Measurements from ENCODE around the gene RABGAP1L.
"Not testable (repeated sequence)": the region's sequence is repeated elsewhere in the genome, so short reads cannot be mapped to it uniquely, and the experiment has no call there.

Gene RABGAP1L

GRCh38 chr1:174326278-174326677 lies 167.0 kb downstream of the RABGAP1L start:
- Histone ChIP-seq H3K4me1 (ENCODE audit: control extremely low read depth in 1 of 4, control insufficient read depth in 4 of 4, insufficient read depth in 4 of 4, low read length in 3 of 4) (peaks cover 0 to 20% (median 10%) of the 10 kb centered on the region in 4 experiments), H3K27ac (ENCODE audit: insufficient read depth in 1 of 2, low read depth in 1 of 2, low read length in 2 of 2, poor library complexity in 1 of 2, severe bottlenecking in 2 of 2) (no peak overlapping the region), H3K9me3 (ENCODE audit: control extremely low read depth in 1 of 5, control insufficient read depth in 4 of 5, insufficient read depth in 2 of 5, low read depth in 1 of 5, low read length in 4 of 5) (peaks cover 6 to 40% (median 18%) of the 10 kb centered on the region in 5 experiments), H3K4me3 (ENCODE audit: control insufficient read depth in 1 of 7, extremely low read depth in 1 of 7, insufficient read depth in 4 of 7, low read depth in 2 of 7, low read length in 6 of 7) (no peak overlapping the region), H3K27me3 (replicated peaks in 2 of 5; ENCODE audit: control insufficient read depth in 4 of 5, insufficient read depth in 5 of 5, low read length in 4 of 5) (no peaks in the 10 kb centered on the region), H3K36me3 (ENCODE audit: control insufficient read depth in 4 of 4, insufficient read depth in 4 of 4, low read length in 3 of 4) (peaks cover 0 to 15% (median 5%) of the 10 kb centered on the region in 4 experiments)
- ChIA-PET POLR2A (no interaction called here), CTCF (no interaction called here)
- 96% methylated on average over 2 of the region's 3 CpGs for WGBS (ENCODE audit: insufficient coverage)
- DNase-seq, result no peak

GRCh38 chr1:174333437-174333836 lies 174.1 kb downstream of the RABGAP1L start:
- H3K4me1 ChIP-seq (ENCODE audit: control extremely low read depth in 1 of 4, control insufficient read depth in 4 of 4, insufficient read depth in 4 of 4, low read length in 3 of 4), result no peaks in the 10 kb centered on the region
- H3K27me3 ChIP-seq (replicated peaks in 2 of 5; ENCODE audit: control insufficient read depth in 4 of 5, insufficient read depth in 5 of 5, low read length in 4 of 5), result no peaks in the 10 kb centered on the region
- H3K4me3 ChIP-seq (ENCODE audit: control insufficient read depth in 1 of 7, extremely low read depth in 1 of 7, insufficient read depth in 4 of 7, low read depth in 2 of 7, low read length in 6 of 7), result no peak overlapping the region
- no peaks in the 10 kb centered on the region for H3K9me3 ChIP-seq (ENCODE audit: control extremely low read depth in 1 of 5, control insufficient read depth in 4 of 5, insufficient read depth in 2 of 5, low read depth in 1 of 5, low read length in 4 of 5)
- CTCF ChIA-PET, result no interaction called here
- no peaks in the 10 kb centered on the region for H3K36me3 ChIP-seq (ENCODE audit: control insufficient read depth in 4 of 4, insufficient read depth in 4 of 4, low read length in 3 of 4)
- POLR2A ChIA-PET, result no interaction called here
- WGBS (ENCODE audit: insufficient coverage), result 100% methylated on average over 4 of the region's 6 CpGs
- no peak overlapping the region for H3K27ac ChIP-seq (ENCODE audit: insufficient read depth in 1 of 2, low read depth in 1 of 2, low read length in 2 of 2, poor library complexity in 1 of 2, severe bottlenecking in 2 of 2)
- no peak for DNase-seq

- DNase-seq, result no peak
- peaks cover 0 to 3% (median 0%) of the 10 kb centered on the region in 5 experiments for H3K9me3 ChIP-seq (ENCODE audit: control extremely low read depth in 1 of 5, control insufficient read depth in 4 of 5, insufficient read depth in 2 of 5, low read depth in 1 of 5, low read length in 4 of 5)
- no peak overlapping the region for H3K4me3 ChIP-seq (ENCODE audit: control insufficient read depth in 1 of 7, extremely low read depth in 1 of 7, insufficient read depth in 4 of 7, low read depth in 2 of 7, low read length in 6 of 7)
- 100% methylated on average over 4 of the region's 4 CpGs for WGBS (ENCODE audit: insufficient coverage)
- ChIA-PET POLR2A (no interaction called here), CTCF (no interaction called here)
- no peak overlapping the region for H3K27ac ChIP-seq (ENCODE audit: insufficient read depth in 1 of 2, low read depth in 1 of 2, low read length in 2 of 2, poor library complexity in 1 of 2, severe bottlenecking in 2 of 2)
- no peaks in the 10 kb centered on the region for H3K27me3 ChIP-seq (replicated peaks in 2 of 5; ENCODE audit: control insufficient read depth in 4 of 5, insufficient read depth in 5 of 5, low read length in 4 of 5)
- H3K4me1 ChIP-seq (ENCODE audit: control extremely low read depth in 1 of 4, control insufficient read depth in 4 of 4, insufficient read depth in 4 of 4, low read length in 3 of 4), result no peaks in the 10 kb centered on the region
- no peaks in the 10 kb centered on the region for H3K36me3 ChIP-seq (ENCODE audit: control insufficient read depth in 4 of 4, insufficient read depth in 4 of 4, low read length in 3 of 4)
Measured at GRCh38 chr1:174337000-174337681, 177.8 kb downstream of the RABGAP1L start.

- H3K27ac ChIP-seq (ENCODE audit: insufficient read depth in 1 of 2, low read depth in 1 of 2, low read length in 2 of 2, poor library complexity in 1 of 2, severe bottlenecking in 2 of 2); DNase-seq; H3K36me3 ChIP-seq (ENCODE audit: control insufficient read depth in 4 of 4, insufficient read depth in 4 of 4, low read length in 3 of 4); POLR2A ChIA-PET; CTCF ChIA-PET; H3K9me3 ChIP-seq (ENCODE audit: control extremely low read depth in 1 of 5, control insufficient read depth in 4 of 5, insufficient read depth in 2 of 5, low read depth in 1 of 5, low read length in 4 of 5); H3K27me3 ChIP-seq (replicated peaks in 2 of 5; ENCODE audit: control insufficient read depth in 4 of 5, insufficient read depth in 5 of 5, low read length in 4 of 5); H3K4me3 ChIP-seq (ENCODE audit: control insufficient read depth in 1 of 7, extremely low read depth in 1 of 7, insufficient read depth in 4 of 7, low read depth in 2 of 7, low read length in 6 of 7); H3K4me1 ChIP-seq (ENCODE audit: control extremely low read depth in 1 of 4, control insufficient read depth in 4 of 4, insufficient read depth in 4 of 4, low read length in 3 of 4): not testable (repeated sequence)
- WGBS (ENCODE audit: insufficient coverage), result no CpG with 5 or more reads among the region's 1 CpG
Measured at GRCh38 chr1:174340404-174340803, 181.1 kb downstream of the RABGAP1L start.

GRCh38 chr1:174344162-174344561 lies 184.8 kb downstream of the RABGAP1L start:
- no peak for DNase-seq

GRCh38 chr1:174352117-174352516 lies 192.8 kb downstream of the RABGAP1L start:
- no peaks in the 10 kb centered on the region for H3K4me1 ChIP-seq (ENCODE audit: control extremely low read depth in 1 of 4, control insufficient read depth in 4 of 4, insufficient read depth in 4 of 4, low read length in 3 of 4)
- no peak overlapping the region for H3K27ac ChIP-seq (ENCODE audit: insufficient read depth in 1 of 2, low read depth in 1 of 2, low read length in 2 of 2, poor library complexity in 1 of 2, severe bottlenecking in 2 of 2)
- POLR2A ChIA-PET, result no interaction called here
- H3K4me3 ChIP-seq (ENCODE audit: control insufficient read depth in 1 of 7, extremely low read depth in 1 of 7, insufficient read depth in 4 of 7, low read depth in 2 of 7, low read length in 6 of 7), result no peak overlapping the region
- CTCF ChIA-PET, result no interaction called here
- DNase-seq, result no peak
- peaks cover 0 to 5% (median 0%) of the 10 kb centered on the region in 5 experiments for H3K9me3 ChIP-seq (ENCODE audit: control extremely low read depth in 1 of 5, control insufficient read depth in 4 of 5, insufficient read depth in 2 of 5, low read depth in 1 of 5, low read length in 4 of 5)
- no peaks in the 10 kb centered on the region for H3K27me3 ChIP-seq (replicated peaks in 2 of 5; ENCODE audit: control insufficient read depth in 4 of 5, insufficient read depth in 5 of 5, low read length in 4 of 5)
- no peaks in the 10 kb centered on the region for H3K36me3 ChIP-seq (ENCODE audit: control insufficient read depth in 4 of 4, insufficient read depth in 4 of 4, low read length in 3 of 4)

More at GRCh38 chr1:174344162-174344561, 184.8 kb downstream of the RABGAP1L start:
- H3K4me1 ChIP-seq (ENCODE audit: control extremely low read depth in 1 of 4, control insufficient read depth in 4 of 4, insufficient read depth in 4 of 4, low read length in 3 of 4), result no peaks in the 10 kb centered on the region
- H3K27ac ChIP-seq (ENCODE audit: insufficient read depth in 1 of 2, low read depth in 1 of 2, low read length in 2 of 2, poor library complexity in 1 of 2, severe bottlenecking in 2 of 2), result no peak overlapping the region
- H3K4me3 ChIP-seq (ENCODE audit: control insufficient read depth in 1 of 7, extremely low read depth in 1 of 7, insufficient read depth in 4 of 7, low read depth in 2 of 7, low read length in 6 of 7), result no peak overlapping the region
- CTCF ChIA-PET, result no interaction called here
- 83% methylated on average over 1 of the region's 3 CpGs for WGBS (ENCODE audit: insufficient coverage)
- no peaks in the 10 kb centered on the region for H3K27me3 ChIP-seq (replicated peaks in 2 of 5; ENCODE audit: control insufficient read depth in 4 of 5, insufficient read depth in 5 of 5, low read length in 4 of 5)
- H3K9me3 ChIP-seq (ENCODE audit: control extremely low read depth in 1 of 5, control insufficient read depth in 4 of 5, insufficient read depth in 2 of 5, low read depth in 1 of 5, low read length in 4 of 5), result peaks cover 0 to 9% (median 0%) of the 10 kb centered on the region in 5 experiments
- H3K36me3 ChIP-seq (ENCODE audit: control insufficient read depth in 4 of 4, insufficient read depth in 4 of 4, low read length in 3 of 4), result no peaks in the 10 kb centered on the region
- POLR2A ChIA-PET, result no interaction called here

GRCh38 chr1:174352883-174353608 lies 193.7 kb downstream of the RABGAP1L start:
- no peak for DNase-seq
- H3K4me1 ChIP-seq (ENCODE audit: control extremely low read depth in 1 of 4, control insufficient read depth in 4 of 4, insufficient read depth in 4 of 4, low read length in 3 of 4), result no peaks in the 10 kb centered on the region
- peaks cover 0 to 3% (median 0%) of the 10 kb centered on the region in 4 experiments for H3K36me3 ChIP-seq (ENCODE audit: control insufficient read depth in 4 of 4, insufficient read depth in 4 of 4, low read length in 3 of 4)
- POLR2A ChIA-PET, result no interaction called here
- CTCF ChIA-PET, result no interaction called here
- H3K9me3 ChIP-seq (ENCODE audit: control extremely low read depth in 1 of 5, control insufficient read depth in 4 of 5, insufficient read depth in 2 of 5, low read depth in 1 of 5, low read length in 4 of 5), result no peaks in the 10 kb centered on the region
- no peaks in the 10 kb centered on the region for H3K27me3 ChIP-seq (replicated peaks in 2 of 5; ENCODE audit: control insufficient read depth in 4 of 5, insufficient read depth in 5 of 5, low read length in 4 of 5)
- WGBS (ENCODE audit: insufficient coverage), result 100% methylated on average over 3 of the region's 3 CpGs
- H3K4me3 ChIP-seq (ENCODE audit: control insufficient read depth in 1 of 7, extremely low read depth in 1 of 7, insufficient read depth in 4 of 7, low read depth in 2 of 7, low read length in 6 of 7), result no peak overlapping the region
- H3K27ac ChIP-seq (ENCODE audit: insufficient read depth in 1 of 2, low read depth in 1 of 2, low read length in 2 of 2, poor library complexity in 1 of 2, severe bottlenecking in 2 of 2), result no peak overlapping the region
